Mesothelial cell of epicardium (in vitro differentiated cells): Measurements from ENCODE around the gene TCEAL5. TPM values are rescaled to one million over a fixed set of nuclear protein-coding genes. Genes with fewer than 3 reads are reported as not detected.
"Not testable (repeated sequence)": the region's sequence is repeated elsewhere in the genome, so short reads cannot be mapped to it uniquely, and the experiment has no call there.

Source experiments
- DNase-seq, 2 experiments: peaks; one replicate each; pipeline ENCODE4 v3.0.0; 2021; ENCODE audit warnings: low spot score in 2 of 2; ENCODE audit not compliant: unreplicated experiment in 2 of 2
- H3K27ac Mint-ChIP-seq: 2 replicates; pipeline ENCODE4 v1.8.0; 2021; ENCODE audit warnings: mixed read lengths
- H3K27me3 Mint-ChIP-seq: 2 replicates; pipeline ENCODE4 v1.8.0; 2021; ENCODE audit warnings: low read depth, mixed read lengths
- H3K36me3 Mint-ChIP-seq: 2 replicates; pipeline ENCODE4 v1.8.0; 2021; ENCODE audit warnings: mixed read lengths
- H3K4me1 Mint-ChIP-seq: 2 replicates; pipeline ENCODE4 v1.8.0; 2021; ENCODE audit warnings: mixed read lengths
- H3K4me3 Mint-ChIP-seq: 2 replicates; pipeline ENCODE4 v1.8.0; 2021; ENCODE audit warnings: mild to moderate bottlenecking, moderate library complexity, mixed read lengths
- H3K9me3 Mint-ChIP-seq: 2 replicates; pipeline ENCODE4 v1.8.0; 2021; ENCODE audit warnings: mixed read lengths
- CTCF ChIP-seq: fragments of 200-600 bp; sonication (generic); IDR thresholded peaks from one replicate; pipeline ENCODE4 v1.5.0; 2021; ENCODE audit warnings: antibody characterized with exemption; ENCODE audit not compliant: unreplicated experiment
- total RNA-seq: library from RNA; stranded (reverse); gene quantifications from 3 replicates; pipeline ENCODE4 v1.2.1, GENCODE V29; 2021

Gene TCEAL5
- total RNA-seq, 1 donor from 2014 or later: not detected

GRCh38 chrX:103233263-103233662, 43.3 kb downstream of the TCEAL5 start:
- Mint-ChIP-seq H3K9me3 (peaks cover 17% of the 10 kb centered on the region), H3K36me3 (no peaks in the 10 kb centered on the region), H3K27me3 (no peaks in the 10 kb centered on the region), H3K4me1 (no peaks in the 10 kb centered on the region), H3K27ac (no peak overlapping the region), H3K4me3 (no peak overlapping the region)
- no peak for TF ChIP-seq CTCF
- no peak for DNase-seq

GRCh38 chrX:103225918-103226317, 50.6 kb downstream of the TCEAL5 start:
- DNase-seq, H3K4me1 Mint-ChIP-seq, H3K27ac Mint-ChIP-seq, H3K36me3 Mint-ChIP-seq, H3K4me3 Mint-ChIP-seq, H3K27me3 Mint-ChIP-seq: not testable (repeated sequence)
- peaks cover 45% of the 10 kb centered on the region for H3K9me3 Mint-ChIP-seq

Other genes with a start within 250 kb of the TCEAL5 start
- 10.7 to 12.2 TPM (median 10.8 TPM) in 3 replicates for gene BEX1, start 212.6 kb downstream of the TCEAL5 start, total RNA-seq
- not detected in 3 replicates for gene NXF3, start 183.6 kb downstream of the TCEAL5 start, total RNA-seq
- 73.2 to 82.2 TPM (median 74.3 TPM) in 3 replicates for gene BEX4, start 61.6 kb downstream of the TCEAL5 start, total RNA-seq
- 71.0 to 79.2 TPM (median 73.7 TPM) in 3 replicates for gene TCEAL8, start 21.6 kb downstream of the TCEAL5 start, total RNA-seq
- gene BEX2, start 34.2 kb upstream of the TCEAL5 start, total RNA-seq: 29.0 to 29.8 TPM (median 29.8 TPM) in 3 replicates
- gene TCEAL7, start 53.5 kb upstream of the TCEAL5 start, total RNA-seq: 16.6 to 21.4 TPM (median 20.2 TPM) in 3 replicates
- gene TCEAL9, start 79.8 kb upstream of the TCEAL5 start, total RNA-seq: 55.4 to 61.1 TPM (median 60.1 TPM) in 3 replicates
- gene BEX3, start 99.8 kb upstream of the TCEAL5 start, total RNA-seq: 304 to 314 TPM (median 307 TPM) in 3 replicates
- 0.78 to 1.5 TPM (median 1.3 TPM) in 3 replicates for gene RAB40A, start 242.7 kb upstream of the TCEAL5 start, total RNA-seq